AG09319 (cell line): ENCODE data around the gene CD40.

Experiments used
- DNase-seq: peaks from one replicate; pipeline ENCODE4 v3.0.0-alpha.2; 2010; ENCODE audit warnings: low read depth; ENCODE audit errors: extremely low read depth
- CTCF ChIP-seq: IDR thresholded peaks from 2 replicates; pipeline ENCODE4 v1.5.1; 2011; ENCODE audit warnings: low read depth, mild to moderate bottlenecking, inconsistent platforms, low read length, moderate library complexity

The CD40 gene

GRCh38 chr20:46176739-46177378 is 58.7 kb downstream of the CD40 start:
- no peak for DNase-seq
- TF ChIP-seq CTCF: no peak

- no peak for TF ChIP-seq CTCF
- DNase-seq: no peak
Observed at GRCh38 chr20:46177768-46178167, 59.7 kb downstream of the CD40 start.

- no peak for DNase-seq
Observed at GRCh38 chr20:46178891-46179290, 60.8 kb downstream of the CD40 start.

More at GRCh38 chr20:46178891-46179290, 60.8 kb downstream of the CD40 start:
- no peak for TF ChIP-seq CTCF
